HepG2 (cell line): ENCODE data around the gene DDC.

Experiments used
- ARNT ChIP-seq: fragments of 450-650 bp; IDR thresholded peaks from 2 replicates; pipeline ENCODE4 v1.6.1; 2017
- DNMT1 ChIP-seq: sonication (generic); formaldehyde crosslinking; IDR thresholded peaks from 2 replicates; pipeline ENCODE4 v1.5.1; 2020; ENCODE audit warnings: mild to moderate bottlenecking, missing genetic modification reagents
- DPF2 ChIP-seq: sonication (generic); formaldehyde crosslinking; IDR thresholded peaks from 2 replicates; pipeline ENCODE4 v1.4.0; 2020; ENCODE audit warnings: mild to moderate bottlenecking, low read depth, missing genetic modification reagents, borderline replicate concordance
- FIP1L1 ChIP-seq: fragments of 200-400 bp; formaldehyde crosslinking; IDR thresholded peaks from 2 replicates; pipeline ENCODE4 v1.6.1; 2018; ENCODE audit warnings: low read depth, mild to moderate bottlenecking, low read length, moderate library complexity, borderline replicate concordance; ENCODE audit not compliant: insufficient read depth
- JUN ChIP-seq: sonication (generic); formaldehyde crosslinking; IDR thresholded peaks from 2 replicates; pipeline ENCODE4 v1.4.0; 2020; ENCODE audit warnings: mild to moderate bottlenecking, missing genetic modification reagents
- TF ChIP-seq, protein P1 (sequence below): IDR thresholded peaks from 2 replicates; pipeline ENCODE4 v1.6.1; 2016; ENCODE audit warnings: control low read depth
- TF ChIP-seq, protein P2 (sequence below): IDR thresholded peaks from 2 replicates; pipeline ENCODE4 v1.6.1; 2016; ENCODE audit warnings: missing compliant biosample characterization, missing genetic modification reagents, borderline replicate concordance

DNA sequence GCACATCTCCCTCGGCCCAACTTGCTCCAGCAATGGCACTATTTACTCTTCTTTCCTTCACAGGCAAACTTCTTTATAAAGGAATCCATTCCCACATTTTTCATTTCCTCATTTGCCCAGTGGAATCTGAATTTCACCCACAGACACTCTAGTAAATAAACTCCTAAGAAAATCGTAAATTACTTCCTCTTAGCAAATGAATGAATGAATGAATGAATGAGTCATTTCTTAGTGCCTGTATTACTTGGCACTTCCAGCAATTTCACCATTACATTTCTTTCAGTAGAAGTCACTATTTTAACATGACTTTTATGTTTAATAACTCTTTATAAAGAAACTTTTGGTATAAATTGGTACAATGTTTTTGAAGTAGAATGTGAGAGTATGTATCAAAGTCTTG lies 55.7 kb downstream of the DDC start:
- TF ChIP-seq, protein P1, sequence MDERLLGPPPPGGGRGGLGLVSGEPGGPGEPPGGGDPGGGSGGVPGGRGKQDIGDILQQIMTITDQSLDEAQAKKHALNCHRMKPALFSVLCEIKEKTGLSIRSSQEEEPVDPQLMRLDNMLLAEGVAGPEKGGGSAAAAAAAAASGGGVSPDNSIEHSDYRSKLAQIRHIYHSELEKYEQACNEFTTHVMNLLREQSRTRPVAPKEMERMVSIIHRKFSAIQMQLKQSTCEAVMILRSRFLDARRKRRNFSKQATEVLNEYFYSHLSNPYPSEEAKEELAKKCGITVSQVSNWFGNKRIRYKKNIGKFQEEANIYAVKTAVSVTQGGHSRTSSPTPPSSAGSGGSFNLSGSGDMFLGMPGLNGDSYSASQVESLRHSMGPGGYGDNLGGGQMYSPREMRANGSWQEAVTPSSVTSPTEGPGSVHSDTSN (CRISPR knock-in tag): no peak
- TF ChIP-seq DPF2 (no peak), FIP1L1 (no peak), JUN (no peak), DNMT1 (CRISPR knock-in tag) (no peak), ARNT (no peak)
- TF ChIP-seq, protein P2, sequence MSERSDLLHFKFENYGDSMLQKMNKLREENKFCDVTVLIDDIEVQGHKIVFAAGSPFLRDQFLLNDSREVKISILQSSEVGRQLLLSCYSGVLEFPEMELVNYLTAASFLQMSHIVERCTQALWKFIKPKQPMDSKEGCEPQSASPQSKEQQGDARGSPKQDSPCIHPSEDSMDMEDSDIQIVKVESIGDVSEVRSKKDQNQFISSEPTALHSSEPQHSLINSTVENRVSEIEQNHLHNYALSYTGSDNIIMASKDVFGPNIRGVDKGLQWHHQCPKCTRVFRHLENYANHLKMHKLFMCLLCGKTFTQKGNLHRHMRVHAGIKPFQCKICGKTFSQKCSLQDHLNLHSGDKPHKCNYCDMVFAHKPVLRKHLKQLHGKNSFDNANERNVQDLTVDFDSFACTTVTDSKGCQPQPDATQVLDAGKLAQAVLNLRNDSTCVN (CRISPR knock-in tag): no peak
